HFFc6 (cell line): ENCODE results near the gene BMP5. TPM values are rescaled to one million over a fixed set of nuclear protein-coding genes. Genes with fewer than 3 reads are reported as not detected.

Experiments
- DNase-seq: peaks from one replicate; pipeline ENCODE4 v3.0.0-alpha.2; 2018
- H3K27ac Mint-ChIP-seq: 2 replicates; pipeline ENCODE4 v1.8.0; 2020; ENCODE audit warnings: mild to moderate bottlenecking, mixed read lengths
- H3K27me3 Mint-ChIP-seq: 2 replicates; pipeline ENCODE4 v1.8.0; 2021; ENCODE audit warnings: mild to moderate bottlenecking, moderate library complexity, mixed read lengths; ENCODE audit not compliant: insufficient read depth
- H3K36me3 Mint-ChIP-seq: 2 replicates; pipeline ENCODE4 v1.8.0; 2021; ENCODE audit warnings: low read depth, mixed read lengths
- H3K4me1 Mint-ChIP-seq: 2 replicates; pipeline ENCODE4 v1.8.0; 2020; ENCODE audit warnings: low read depth, mixed read lengths
- H3K4me3 Mint-ChIP-seq: 2 replicates; pipeline ENCODE4 v1.8.0; 2020; ENCODE audit warnings: mild to moderate bottlenecking, moderate library complexity, mixed read lengths
- H3K9me3 Mint-ChIP-seq: 2 replicates; pipeline ENCODE4 v1.8.0; 2020; ENCODE audit warnings: mild to moderate bottlenecking, mixed read lengths
- total RNA-seq, 6 experiments: library from RNA; stranded (reverse); fragmentation: NEBNext Ultra II Directional; extraction: Animal tissue kit (Norgen Biotek cat#: 25700); gene quantifications; 2 replicates in 1 of 6; 3 replicates in 5 of 6; pipeline ENCODE4 v1.2.3, GENCODE V29; 2021
- TF ChIP-seq, protein P1 (sequence below): fragments of 200-600 bp; sonication (generic); IDR thresholded peaks from 2 replicates; pipeline ENCODE4 v1.5.0; 2021; ENCODE audit warnings: antibody characterized with exemption, mild to moderate bottlenecking

BMP5 gene
- total RNA-seq, 6 experiments from 2014 or later, result not detected

DNA sequence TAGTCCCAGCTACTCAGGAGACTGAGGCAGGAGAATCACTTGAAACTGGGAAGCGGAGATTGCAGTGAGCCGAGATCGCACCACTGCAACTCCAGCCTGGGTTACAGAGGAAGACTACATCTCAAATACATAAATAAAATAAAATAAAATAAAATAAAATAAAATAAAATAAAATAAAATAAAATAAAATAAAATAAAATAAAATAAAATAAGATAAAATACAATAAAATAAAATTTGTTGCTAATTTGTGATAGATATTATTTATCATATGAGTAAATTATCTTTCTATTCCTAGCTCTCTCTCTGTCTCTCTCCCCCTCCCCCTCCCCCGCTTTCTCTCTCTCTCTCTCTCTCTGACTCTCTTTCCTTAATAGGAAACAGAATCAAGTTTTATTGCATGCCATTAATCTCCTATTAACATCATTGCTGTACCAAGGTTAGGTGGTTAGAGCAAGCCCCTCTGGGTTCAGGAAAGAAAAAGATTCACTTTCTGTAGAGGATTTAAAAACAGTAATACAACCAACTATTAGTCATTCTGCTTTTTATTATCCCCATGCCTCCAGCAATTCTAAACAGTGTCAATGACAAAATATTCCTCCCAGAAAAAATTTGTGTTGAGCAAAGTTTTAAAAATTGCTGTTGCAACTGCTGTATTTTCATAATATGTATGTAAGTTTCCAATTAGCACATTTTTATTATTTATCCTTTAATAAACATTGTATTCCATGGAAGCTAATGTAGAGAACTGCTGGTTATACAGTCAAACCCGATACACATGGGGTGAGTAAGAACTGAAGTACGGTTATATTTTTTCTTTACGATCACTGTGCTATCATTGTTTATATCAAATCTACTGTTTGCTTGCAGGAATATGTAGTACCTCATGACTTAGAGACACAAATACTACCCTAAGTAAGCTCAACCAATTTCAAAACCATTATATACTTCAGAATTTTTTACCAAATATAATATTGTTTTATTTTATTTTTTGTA lies 22.1 kb downstream of the BMP5 start:
- Mint-ChIP-seq H3K27me3 (no peaks in the 10 kb centered on the region; the same call in 1 of the 2 replicates), H3K4me3 (no peak overlapping the region), H3K9me3 (no peaks in the 10 kb centered on the region)

DNA sequence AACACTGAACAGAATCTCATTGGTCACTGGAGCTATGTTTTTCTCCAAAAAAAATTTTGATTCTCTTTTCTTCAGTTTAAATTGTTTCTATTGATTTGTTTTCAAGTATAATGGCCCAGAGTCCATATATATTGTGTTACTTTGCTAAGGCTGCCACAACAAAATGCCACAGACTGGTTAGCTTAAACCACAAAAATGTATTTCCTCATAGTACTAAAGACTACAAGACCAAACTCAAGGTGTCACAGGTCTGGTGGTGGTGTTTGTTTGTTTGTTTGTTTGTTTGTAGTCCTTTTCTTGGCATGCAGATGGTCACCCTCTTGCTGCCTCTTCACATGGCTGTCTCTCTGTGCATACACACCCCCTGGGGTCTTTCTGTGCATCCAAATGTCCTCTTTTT lies 34.0 kb downstream of the BMP5 start:
- H3K27ac Mint-ChIP-seq, result no peak overlapping the region
- H3K4me1 Mint-ChIP-seq, result no peaks in the 10 kb centered on the region
- no peaks in the 10 kb centered on the region for H3K9me3 Mint-ChIP-seq
- TF ChIP-seq, protein P1, sequence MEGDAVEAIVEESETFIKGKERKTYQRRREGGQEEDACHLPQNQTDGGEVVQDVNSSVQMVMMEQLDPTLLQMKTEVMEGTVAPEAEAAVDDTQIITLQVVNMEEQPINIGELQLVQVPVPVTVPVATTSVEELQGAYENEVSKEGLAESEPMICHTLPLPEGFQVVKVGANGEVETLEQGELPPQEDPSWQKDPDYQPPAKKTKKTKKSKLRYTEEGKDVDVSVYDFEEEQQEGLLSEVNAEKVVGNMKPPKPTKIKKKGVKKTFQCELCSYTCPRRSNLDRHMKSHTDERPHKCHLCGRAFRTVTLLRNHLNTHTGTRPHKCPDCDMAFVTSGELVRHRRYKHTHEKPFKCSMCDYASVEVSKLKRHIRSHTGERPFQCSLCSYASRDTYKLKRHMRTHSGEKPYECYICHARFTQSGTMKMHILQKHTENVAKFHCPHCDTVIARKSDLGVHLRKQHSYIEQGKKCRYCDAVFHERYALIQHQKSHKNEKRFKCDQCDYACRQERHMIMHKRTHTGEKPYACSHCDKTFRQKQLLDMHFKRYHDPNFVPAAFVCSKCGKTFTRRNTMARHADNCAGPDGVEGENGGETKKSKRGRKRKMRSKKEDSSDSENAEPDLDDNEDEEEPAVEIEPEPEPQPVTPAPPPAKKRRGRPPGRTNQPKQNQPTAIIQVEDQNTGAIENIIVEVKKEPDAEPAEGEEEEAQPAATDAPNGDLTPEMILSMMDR, result no peak
- H3K27me3 Mint-ChIP-seq, result no peaks in the 10 kb centered on the region
- H3K36me3 Mint-ChIP-seq, result no peaks in the 10 kb centered on the region
- no peak for DNase-seq
- no peak overlapping the region for H3K4me3 Mint-ChIP-seq

More for the DNA sequence above, 22.1 kb downstream of the BMP5 start:
- Mint-ChIP-seq H3K36me3 (no peaks in the 10 kb centered on the region), H3K27ac (no peak overlapping the region), H3K4me1 (no peaks in the 10 kb centered on the region)
- TF ChIP-seq, protein P1, result no peak
- DNase-seq, result no peak

DNA sequence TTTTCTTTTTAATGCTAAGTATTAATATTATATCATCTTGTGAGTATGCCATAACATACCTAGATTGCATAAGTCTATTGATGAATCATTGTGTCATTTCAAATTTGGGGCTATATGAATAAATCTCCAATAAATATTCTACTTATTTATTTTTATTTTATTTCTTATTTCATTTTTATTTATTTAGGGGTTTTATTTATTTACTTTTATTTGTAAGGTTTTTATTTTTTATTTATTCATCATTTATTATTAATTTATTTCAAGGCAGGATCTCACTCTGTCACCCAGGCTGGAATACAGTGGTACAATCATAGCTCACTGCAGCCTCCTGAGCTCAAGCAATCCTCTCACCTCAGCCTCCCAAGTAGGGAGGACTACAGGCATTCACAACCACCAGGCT lies 36.3 kb downstream of the BMP5 start:
- TF ChIP-seq, protein P1, result no peak
- Mint-ChIP-seq H3K27me3 (no peaks in the 10 kb centered on the region), H3K4me3 (no peak overlapping the region), H3K27ac (no peak overlapping the region), H3K36me3 (no peaks in the 10 kb centered on the region), H3K9me3 (no peaks in the 10 kb centered on the region), H3K4me1 (no peaks in the 10 kb centered on the region)
- no peak for DNase-seq

DNA sequence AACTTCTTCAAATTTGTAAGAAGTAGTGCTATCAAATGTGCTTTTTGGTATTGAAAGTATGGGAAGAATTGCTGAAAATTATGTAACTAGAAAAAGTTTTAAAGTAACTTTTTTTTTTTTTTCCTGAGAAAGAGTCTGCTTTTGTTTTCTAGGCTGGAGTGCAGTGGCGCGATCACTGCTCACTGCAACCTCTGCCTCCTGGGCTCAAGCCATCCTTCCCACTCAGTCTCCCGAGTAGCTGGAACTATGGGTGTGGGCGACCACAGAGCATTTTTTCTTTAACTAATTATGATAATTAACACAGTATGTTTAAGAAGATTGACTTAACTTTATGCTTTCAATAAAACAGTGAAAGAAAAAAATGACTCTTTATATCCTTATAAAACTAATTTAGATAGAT lies 38.4 kb downstream of the BMP5 start:
- Mint-ChIP-seq H3K4me1 (no peaks in the 10 kb centered on the region), H3K27me3 (no peaks in the 10 kb centered on the region), H3K4me3 (no peak overlapping the region), H3K27ac (no peak overlapping the region), H3K36me3 (no peaks in the 10 kb centered on the region), H3K9me3 (no peaks in the 10 kb centered on the region)
- no peak for DNase-seq
- TF ChIP-seq, protein P1, result no peak

DNA sequence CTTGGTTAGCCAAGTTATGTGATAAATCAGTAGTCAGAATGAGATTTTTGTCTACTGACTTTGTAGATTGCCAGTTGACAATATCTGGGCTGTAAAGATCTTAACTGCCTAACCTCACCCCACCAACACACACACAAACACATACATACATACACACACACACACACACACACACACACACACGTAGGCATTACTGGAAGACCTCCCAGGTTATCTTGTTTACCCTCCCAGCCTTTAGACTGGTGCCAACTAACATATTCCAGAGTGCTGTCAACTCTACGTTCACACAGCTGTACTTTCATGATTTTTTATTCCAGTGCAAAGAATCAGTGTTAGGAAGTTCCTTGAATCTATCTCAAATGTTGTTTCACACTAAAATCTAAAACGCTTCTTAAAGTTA lies 38.9 kb downstream of the BMP5 start:
- Mint-ChIP-seq H3K9me3 (no peaks in the 10 kb centered on the region), H3K27ac (no peak overlapping the region), H3K27me3 (no peaks in the 10 kb centered on the region), H3K4me3 (no peak overlapping the region), H3K4me1 (no peaks in the 10 kb centered on the region), H3K36me3 (no peaks in the 10 kb centered on the region)
- TF ChIP-seq, protein P1, result no peak
- no peak for DNase-seq
